Epithelial cell of proximal tubule (primary cell): ENCODE measurements around the gene MBL2. TPM values are rescaled to one million over a fixed set of nuclear protein-coding genes. Genes with fewer than 3 reads are reported as not detected.

ENCODE experiments used
- DNase-seq: peaks from one replicate; pipeline ENCODE4 v3.0.0-alpha.2; 2011; ENCODE audit warnings: low read depth
- H3K4me3 ChIP-seq: 2 replicates; pipeline ENCODE4 v1.5.1; 2011; ENCODE audit warnings: low read depth, mild to moderate bottlenecking, low read length
- total RNA-seq: library from RNA; depleted of rRNA; stranded (reverse); fragments of >200 nt; gene quantifications from 2 replicates; pipeline ENCODE4 v1.2.3, GENCODE V29; 2015
- TF ChIP-seq, protein P1 (sequence below): conservative IDR thresholded peaks from 2 replicates; pipeline ENCODE4 v1.5.1; 2012; ENCODE audit warnings: low read depth, mild to moderate bottlenecking, low read length

Gene MBL2
- total RNA-seq, 1 donor from 2014 or later: not detected

DNA sequence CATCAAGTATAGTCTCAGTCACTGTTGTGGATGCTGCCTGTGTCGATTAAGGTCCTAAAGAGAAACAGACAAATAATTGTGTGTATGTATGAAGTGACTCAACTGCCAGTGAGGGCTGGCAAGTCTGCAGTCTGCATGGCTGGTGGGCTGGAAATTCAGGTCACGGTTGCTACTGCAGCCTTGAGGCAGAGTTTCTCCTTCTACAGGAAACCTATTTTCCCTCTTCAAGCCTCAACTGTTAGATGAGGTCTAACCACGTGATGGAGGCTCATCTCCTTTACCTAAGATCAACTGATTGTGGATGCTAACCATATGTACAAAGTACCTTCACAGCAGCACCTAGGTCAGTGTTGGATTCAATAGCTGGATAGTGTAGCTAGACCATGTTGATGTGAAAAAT is 29.9 kb downstream of the MBL2 start:
- DNase-seq: no peak
- no peak overlapping the region for H3K4me3 ChIP-seq
- TF ChIP-seq, protein P1, sequence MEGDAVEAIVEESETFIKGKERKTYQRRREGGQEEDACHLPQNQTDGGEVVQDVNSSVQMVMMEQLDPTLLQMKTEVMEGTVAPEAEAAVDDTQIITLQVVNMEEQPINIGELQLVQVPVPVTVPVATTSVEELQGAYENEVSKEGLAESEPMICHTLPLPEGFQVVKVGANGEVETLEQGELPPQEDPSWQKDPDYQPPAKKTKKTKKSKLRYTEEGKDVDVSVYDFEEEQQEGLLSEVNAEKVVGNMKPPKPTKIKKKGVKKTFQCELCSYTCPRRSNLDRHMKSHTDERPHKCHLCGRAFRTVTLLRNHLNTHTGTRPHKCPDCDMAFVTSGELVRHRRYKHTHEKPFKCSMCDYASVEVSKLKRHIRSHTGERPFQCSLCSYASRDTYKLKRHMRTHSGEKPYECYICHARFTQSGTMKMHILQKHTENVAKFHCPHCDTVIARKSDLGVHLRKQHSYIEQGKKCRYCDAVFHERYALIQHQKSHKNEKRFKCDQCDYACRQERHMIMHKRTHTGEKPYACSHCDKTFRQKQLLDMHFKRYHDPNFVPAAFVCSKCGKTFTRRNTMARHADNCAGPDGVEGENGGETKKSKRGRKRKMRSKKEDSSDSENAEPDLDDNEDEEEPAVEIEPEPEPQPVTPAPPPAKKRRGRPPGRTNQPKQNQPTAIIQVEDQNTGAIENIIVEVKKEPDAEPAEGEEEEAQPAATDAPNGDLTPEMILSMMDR: no peak

DNA sequence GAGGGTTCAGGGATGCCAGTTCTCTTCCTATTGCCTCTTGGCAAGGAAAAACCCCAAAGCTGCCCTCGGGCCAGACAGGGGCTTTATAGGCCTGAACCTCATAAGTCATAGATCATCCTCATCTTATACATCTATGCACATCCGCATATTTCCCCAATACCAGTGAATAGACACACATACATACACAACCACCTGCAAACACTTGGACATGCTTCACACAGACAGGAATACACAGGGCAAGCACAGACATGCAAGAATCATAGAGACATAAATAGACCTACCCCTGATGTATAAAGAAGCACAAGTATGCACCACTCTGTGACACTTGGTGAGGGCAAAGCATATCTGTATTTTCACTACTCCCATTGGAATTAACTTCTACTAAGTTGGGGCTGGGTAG is 30.7 kb downstream of the MBL2 start:
- DNase-seq: no peak
- TF ChIP-seq, protein P1: no peak
- no peak overlapping the region for H3K4me3 ChIP-seq

DNA sequence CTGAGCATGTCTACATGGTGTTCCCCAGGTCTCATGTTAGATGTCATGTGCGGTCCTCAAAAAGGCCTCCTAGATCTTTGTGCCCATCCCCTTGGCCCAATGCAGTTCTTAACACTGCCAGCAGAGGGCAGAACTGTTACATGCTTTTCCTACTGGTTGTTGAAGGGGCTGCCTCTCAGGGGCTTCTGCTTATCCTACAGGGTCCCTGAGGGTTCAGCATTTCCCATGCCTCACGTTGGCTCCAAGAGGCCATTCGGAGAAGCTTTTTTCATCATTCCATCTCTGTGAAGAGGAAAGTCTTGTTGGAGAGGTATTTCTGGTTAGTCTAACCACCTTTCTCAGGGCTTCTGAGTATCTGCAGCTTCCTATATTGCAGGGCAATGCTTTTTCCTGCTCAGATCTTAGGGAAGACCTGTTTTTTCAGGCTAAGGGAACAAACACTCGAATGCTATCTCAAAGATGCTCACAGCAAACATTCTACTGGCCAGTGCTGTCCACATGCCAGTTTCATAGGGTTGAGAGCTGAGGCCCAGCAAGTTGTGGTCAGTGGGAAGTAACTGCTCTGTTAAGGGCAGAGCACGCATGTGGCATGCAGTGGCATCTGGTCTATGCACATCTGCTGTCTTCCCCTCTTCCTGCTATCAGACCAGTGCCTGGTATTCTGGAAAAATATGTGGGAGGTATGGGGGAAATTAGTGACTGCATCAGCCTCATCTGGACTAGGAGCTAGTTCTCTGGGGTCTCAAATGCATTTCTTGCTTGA is 31.5 kb downstream of the MBL2 start:
- H3K4me3 ChIP-seq: no peak overlapping the region
- DNase-seq: no peak
- TF ChIP-seq, protein P1: peak; percentile 94

DNA sequence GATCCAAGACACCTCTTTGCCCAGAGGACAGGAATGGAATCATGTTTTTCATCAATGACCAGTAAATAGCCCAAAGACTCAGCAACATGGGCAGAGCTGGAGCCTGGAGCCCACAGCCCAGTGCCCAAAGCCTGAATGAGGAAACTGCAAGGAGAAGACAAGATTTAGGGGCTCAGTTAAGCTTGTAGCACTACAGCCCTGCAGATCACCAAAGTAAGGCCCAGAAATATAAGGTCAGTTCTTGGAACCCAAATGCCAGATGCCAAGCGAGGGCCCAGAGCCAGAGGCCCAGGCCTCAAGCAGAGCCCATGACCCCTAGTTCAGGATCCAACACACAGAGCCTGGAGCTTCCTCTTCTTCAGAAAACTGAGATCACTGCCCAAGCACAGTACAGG is 32.4 kb downstream of the MBL2 start:
- DNase-seq: no peak
- TF ChIP-seq, protein P1: no peak
- no peak overlapping the region for H3K4me3 ChIP-seq

DNA sequence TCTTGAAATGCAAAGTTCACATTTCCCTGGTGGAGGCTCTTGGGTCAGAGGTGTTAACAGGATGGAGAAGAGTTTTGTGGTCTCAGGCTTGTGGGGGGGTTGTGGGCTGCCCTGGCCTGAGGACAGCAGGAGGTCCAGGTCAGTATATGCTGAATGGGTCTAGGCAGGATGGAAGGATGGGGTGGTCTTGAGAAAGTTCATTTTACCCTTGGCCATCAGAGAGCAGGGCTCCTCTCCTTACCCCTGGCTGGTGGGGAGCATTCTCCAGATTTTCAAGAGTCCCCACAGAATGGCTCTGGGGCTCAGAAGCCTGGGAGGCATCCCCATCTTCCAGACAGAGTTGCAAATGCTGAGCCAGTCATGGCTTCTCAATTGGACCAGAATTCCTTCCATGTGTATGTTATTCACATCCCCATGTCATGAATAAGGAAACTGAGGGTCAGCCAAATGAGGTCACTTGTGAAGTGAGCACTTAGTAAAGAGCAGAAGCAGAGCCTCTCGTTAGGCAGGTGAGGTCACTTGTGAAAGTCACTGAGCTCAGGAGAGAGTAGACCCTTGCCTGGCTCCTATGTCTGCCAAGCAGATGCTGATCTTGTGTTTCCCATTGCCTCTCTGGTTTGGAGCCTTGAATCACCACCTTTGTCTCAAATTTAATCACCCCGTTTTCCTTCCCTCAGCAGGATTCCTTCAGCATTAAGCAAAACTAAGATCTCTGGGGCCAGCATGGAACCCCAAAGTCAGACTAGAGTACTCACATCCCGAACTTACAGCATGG is 33.0 kb downstream of the MBL2 start:
- no peak overlapping the region for H3K4me3 ChIP-seq
- TF ChIP-seq, protein P1: no peak
- no peak for DNase-seq

DNA sequence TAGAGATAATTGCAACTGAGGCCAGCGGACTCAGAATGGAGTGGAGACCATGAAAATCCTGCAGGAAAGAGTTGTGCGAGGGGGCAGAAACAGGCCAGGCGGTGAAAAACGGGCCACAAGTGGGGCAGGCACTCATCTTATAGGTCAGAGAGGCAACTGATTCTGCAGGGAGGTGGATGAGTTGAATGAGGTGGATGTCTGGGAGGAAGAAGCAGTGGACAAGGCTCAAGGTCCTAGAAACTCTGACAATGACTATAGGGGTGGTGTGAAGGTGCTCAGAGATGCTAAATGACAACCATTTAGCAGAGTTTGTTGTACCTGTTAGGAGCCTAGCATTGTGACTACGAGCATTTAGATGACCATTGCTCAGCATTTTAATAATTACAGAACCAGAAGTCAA is 33.6 kb downstream of the MBL2 start:
- TF ChIP-seq, protein P1: no peak
- H3K4me3 ChIP-seq: no peak overlapping the region
- no peak for DNase-seq
